ENCODE measurements around the gene TRIM39. TPM values are rescaled to one million over a fixed set of nuclear protein-coding genes. Genes with fewer than 3 reads are reported as not detected.

TRIM39 gene
- total RNA-seq, 1 experiment from 2014 or later: 26.8 TPM

DNA sequence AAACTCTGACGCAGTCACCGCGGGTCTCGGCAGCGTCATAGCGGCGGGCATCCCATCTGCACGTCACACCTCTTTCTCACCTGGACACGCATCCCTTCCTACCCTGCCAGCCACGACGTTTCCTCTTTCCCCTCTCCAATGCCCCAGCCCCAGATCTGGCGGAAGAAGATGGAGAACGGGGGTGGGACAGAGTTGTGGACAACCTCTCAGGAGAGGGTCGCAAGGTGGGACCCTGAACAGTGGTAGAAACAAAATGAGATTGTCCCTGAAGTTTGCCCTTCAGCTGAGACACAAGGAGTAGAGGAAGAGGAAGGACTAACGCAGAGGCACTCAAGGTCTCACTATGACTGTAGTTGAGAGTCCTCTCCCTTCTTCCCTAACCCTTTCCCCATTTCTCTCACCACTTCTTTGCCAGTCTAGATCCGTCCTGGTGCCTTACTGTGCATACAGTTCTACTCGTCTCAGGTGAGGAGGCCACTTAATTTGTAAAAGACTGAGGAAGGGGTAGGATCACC, 562 bp downstream of the TRIM39 start:
- DNase-seq (ENCODE audit: low read depth): no peak

- DNase-seq (ENCODE audit: low read depth): no peak
These were observed 1.7 kb downstream of the TRIM39 start for GRCh38 chr6:30328397-30328796.

DNA sequence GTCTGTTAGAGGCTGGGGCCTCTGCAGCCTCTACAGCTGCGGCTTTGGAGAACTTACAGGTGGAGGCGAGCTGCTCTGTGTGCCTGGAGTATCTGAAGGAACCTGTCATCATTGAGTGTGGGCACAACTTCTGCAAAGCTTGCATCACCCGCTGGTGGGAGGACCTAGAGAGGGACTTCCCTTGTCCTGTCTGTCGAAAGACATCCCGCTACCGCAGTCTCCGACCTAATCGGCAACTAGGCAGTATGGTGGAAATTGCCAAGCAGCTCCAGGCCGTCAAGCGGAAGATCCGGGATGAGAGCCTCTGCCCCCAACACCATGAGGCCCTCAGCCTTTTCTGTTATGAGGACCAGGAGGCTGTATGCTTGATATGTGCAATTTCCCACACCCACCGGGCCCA, 2.6 kb downstream of the TRIM39 start:
- DNase-seq (ENCODE audit: low read depth): no peak

- DNase-seq (ENCODE audit: low read depth): no peak
These were observed 5.3 kb downstream of the TRIM39 start for GRCh38 chr6:30331981-30332380.

- DNase-seq (ENCODE audit: low read depth): no peak
These were observed 7.5 kb downstream of the TRIM39 start for GRCh38 chr6:30334075-30334783.

- DNase-seq (ENCODE audit: low read depth): no peak
These were observed 13.9 kb downstream of the TRIM39 start for GRCh38 chr6:30340589-30341054.

- no peak for DNase-seq (ENCODE audit: low read depth)
These were observed 14.5 kb downstream of the TRIM39 start for GRCh38 chr6:30341218-30341617.

DNA sequence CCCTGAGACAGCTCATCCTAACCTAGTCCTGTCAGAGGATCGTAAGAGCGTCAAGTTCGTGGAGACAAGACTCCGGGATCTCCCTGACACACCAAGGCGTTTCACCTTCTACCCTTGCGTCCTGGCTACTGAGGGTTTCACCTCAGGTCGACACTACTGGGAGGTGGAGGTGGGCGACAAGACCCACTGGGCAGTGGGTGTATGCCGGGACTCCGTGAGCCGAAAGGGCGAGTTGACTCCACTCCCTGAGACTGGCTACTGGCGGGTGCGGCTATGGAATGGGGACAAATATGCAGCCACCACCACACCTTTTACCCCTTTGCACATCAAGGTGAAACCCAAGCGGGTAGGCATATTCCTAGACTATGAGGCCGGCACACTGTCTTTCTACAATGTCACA, 15.0 kb downstream of the TRIM39 start:
- no peak for DNase-seq (ENCODE audit: low read depth)

- DNase-seq (ENCODE audit: low read depth): no peak
These were observed 17.6 kb downstream of the TRIM39 start for GRCh38 chr6:30344191-30344867.

DNA sequence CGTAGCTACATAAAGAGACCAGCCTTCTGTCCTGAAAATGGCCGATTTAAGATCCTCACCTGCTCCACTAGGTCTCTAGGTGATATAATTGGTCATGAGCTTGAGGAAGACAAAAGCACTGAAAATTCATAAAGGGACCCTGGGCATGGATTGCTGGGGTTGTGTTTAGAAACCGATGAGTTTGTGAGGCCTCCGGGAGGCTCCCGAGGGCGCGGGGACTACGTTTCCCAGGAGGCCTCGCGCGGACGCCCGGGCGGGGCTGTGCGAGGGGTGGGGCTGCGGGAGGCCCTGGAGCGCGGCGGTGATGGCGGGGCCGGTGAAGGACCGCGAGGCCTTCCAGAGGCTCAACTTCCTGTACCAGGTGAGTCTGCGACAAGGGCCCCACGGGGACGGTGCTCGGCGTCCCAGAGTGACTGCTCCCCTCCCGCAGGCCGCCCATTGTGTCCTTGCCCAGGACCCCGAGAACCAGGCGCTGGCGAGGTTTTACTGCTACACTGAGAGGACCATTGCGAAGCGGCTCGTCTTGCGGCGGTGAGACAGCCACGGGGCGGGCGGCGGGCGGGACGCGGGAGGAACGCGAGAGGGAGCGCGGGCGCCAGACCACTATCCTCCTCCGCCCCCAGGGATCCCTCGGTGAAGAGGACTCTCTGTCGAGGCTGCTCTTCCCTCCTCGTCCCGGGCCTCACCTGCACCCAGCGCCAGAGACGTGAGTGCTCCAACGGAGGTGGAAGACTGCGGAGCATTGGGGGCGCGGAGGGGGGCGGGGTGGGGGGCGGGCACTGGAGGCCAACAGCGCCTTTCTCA, 18.3 kb downstream of the TRIM39 start, which contains the start of gene RPP21:
TSS of gene RPP21 (plus strand) at position 289 of the 804 bp plus-strand sequence. CDS start at position 305, 16 bp downstream.
- DNase-seq (ENCODE audit: low read depth): peak; percentile 86

- DNase-seq (ENCODE audit: low read depth): no peak
These were observed 19.1 kb downstream of the TRIM39 start for GRCh38 chr6:30345852-30346251.

GRCh38 chr6:30348957-30349356, 22.2 kb downstream of the TRIM39 start:
- DNase-seq (ENCODE audit: low read depth): no peak

GRCh38 chr6:30349421-30350177, 22.9 kb downstream of the TRIM39 start:
- DNase-seq (ENCODE audit: low read depth): no peak

- DNase-seq (ENCODE audit: low read depth): peak; percentile 59
These were observed 23.8 kb downstream of the TRIM39 start for GRCh38 chr6:30350524-30350923.

DNA sequence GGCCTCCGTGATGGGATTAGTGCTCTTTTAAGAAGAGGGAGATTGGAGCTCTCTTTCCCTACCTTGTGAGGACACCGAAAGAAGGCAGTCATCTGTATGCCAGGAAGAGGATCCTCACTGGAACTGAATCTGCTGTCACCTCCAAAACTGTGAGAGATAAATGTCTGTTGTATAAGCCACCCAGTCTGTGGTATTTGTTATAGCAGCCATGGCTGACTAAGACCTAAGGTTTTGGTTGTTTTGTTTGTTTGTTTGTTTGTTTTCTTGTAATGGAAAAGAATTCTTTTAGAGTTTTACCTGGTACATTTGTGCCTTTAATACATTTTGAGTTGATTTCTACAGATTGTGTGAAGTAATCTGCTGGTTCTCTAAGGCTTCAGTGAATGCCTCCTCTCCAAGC, 25.8 kb downstream of the TRIM39 start:
- DNase-seq (ENCODE audit: low read depth): no peak

DNA sequence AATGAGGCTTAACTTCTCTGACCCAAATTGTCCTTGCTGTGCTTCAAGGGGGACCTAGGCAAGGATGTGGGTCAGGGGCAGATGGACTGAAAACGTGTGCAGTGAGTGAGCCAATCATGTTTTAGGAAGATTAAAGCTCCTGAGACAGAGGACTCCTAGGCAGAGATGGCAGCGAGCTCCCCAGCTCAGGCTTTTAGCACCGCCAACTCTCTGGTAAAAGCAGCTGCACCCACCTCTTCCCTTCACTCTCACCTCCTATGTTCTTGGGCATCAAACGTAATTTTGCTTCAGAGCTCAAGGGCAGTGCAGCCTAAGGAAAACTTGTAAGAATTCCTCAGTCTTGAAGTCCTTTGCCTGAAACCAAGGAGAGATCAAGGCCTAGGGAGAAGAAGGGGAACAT, 28.6 kb downstream of the TRIM39 start:
- DNase-seq (ENCODE audit: low read depth): no peak

GRCh38 chr6:30356536-30356935, 29.8 kb downstream of the TRIM39 start:
- DNase-seq (ENCODE audit: low read depth): no peak

- peak; percentile 76 for DNase-seq (ENCODE audit: low read depth)
These were observed 31.2 kb downstream of the TRIM39 start for GRCh38 chr6:30357678-30358540.

DNA sequence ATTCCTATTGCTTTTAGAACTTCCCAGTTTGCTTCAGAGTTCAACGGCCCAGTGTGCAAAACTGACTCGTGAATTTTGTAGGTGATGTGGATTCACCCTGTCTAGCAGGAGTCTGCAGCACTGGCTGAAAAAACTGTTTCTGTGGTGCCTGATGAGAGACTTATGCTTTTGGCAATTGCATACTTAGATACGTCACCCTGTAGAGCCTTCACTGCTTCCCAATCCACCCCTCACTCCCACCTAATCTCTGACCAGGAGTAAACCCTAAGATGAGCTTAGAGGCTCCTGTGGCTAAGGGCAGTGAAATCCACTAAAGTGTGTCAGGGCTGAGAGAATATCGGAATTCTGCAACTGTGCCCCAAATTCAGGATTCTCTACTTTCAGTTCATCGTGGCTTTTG, 32.5 kb downstream of the TRIM39 start:
- DNase-seq (ENCODE audit: low read depth): no peak

DNA sequence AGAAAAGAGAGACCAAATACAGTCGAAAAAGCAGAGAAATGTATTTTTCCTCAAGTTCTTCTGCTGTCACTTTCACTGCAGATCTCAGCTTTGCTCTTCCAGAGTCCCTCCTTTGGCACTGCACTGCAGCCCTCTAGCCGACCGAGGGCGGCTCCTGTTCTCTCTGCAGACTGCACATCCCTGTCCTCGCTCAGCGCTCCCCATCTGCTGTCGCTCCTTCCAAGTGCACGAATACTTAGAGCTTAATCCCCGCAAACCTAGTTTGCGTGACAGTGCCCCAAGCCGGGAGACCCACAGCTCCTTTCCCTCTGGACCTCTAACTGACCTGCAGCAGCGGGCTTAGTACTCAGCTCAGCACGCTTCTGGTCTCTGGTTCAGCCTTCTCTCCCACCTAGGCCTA, 33.4 kb downstream of the TRIM39 start:
- no peak for DNase-seq (ENCODE audit: low read depth)

Measured in M059J (cell line).